NCI-H2107 (cell line): Measurements from ENCODE around the gene DUSP8.
"Not testable (repeated sequence)": the region's sequence is repeated elsewhere in the genome, so short reads cannot be mapped to it uniquely, and the experiment has no call there.

ENCODE experiments used
- DNase-seq: peaks from one replicate; lab custom pipeline; 2025; lab: John Stamatoyannopoulos, UW

The DUSP8 gene

GRCh38 chr11:1515082-1516060, 56.7 kb downstream of the DUSP8 start:
- peak; percentile 56 for DNase-seq

GRCh38 chr11:1514336-1515061, 57.6 kb downstream of the DUSP8 start:
- no peak for DNase-seq

DNA sequence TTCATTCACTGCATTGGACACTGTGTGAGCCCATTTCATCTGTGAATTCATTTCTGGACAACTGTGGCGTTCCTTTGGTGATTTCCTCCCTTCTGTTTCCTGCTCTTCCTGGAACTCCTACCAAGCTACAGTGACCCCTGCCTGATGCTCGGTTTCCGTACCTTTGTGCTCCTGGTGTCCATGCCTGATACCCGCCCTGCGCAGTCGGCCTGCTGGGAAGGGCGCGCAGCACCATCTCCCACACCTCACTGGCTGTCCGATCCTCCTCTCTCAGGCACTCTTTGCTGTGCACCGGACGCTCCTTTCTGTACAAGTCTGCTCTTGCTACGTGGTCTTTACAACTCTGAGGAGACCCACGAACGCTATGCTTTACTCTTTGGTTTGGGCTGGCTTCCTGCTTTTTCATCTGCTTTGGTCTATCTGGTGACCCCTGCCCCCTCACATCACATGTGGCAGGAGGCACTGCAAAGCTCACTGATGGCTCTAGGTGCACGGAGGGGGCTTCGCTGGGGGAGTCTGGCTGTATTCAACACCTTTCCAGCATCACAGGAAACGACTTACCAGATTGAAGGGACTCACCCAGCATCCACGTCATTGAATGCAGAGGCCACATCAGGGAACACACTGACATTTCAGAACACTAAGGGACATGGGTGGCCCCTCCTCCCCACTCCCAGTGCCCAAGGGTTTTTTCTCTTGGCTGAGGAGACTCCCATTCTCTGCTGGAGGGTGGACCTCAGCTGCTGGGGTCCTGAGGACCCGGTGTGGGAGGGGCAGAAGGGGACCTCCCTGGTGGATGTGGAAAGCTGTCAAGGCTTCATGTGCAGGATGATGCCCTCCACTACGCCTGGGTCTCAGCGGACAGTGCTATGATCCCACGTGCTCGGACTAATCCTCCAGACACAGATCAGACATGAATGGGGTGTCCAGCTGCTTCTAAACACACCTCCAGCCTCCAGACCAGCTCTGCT, 58.5 kb downstream of the DUSP8 start:
- no peak for DNase-seq

DNA sequence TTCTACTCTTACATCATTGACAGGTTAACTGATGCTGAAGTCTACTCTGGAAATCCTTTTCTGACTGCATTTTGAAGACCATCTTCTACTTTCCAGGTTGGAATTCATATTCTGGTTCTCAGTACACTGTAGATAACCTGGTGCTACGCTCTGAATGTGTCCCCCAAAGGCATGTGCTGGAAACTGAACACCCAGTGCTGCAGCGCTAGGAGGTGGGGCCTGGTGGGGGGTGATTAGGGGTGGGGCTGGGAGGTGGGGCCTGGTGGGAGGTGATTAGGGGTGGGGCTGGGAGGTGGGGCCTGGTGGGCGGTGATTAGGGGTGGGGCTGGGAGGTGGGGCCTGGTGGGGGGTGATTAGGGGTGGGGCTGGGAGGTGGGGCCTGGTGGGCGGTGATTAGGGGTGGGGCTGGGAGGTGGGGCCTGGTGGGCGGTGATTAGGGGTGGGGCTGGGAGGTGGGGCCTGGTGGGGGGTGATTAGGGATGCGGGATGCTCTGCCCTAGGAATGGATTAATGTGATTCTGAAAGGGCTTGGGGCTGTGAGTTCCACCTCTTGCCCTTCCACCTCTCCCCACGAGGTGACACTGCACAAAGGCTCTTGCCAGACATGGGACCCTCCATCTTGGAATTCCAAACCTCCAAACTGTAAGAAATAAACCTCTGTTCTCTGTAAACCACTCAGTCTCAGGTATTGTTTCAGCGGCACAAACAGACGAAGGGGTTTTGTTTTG, 59.4 kb downstream of the DUSP8 start:
- DNase-seq: not testable (repeated sequence)

DNA sequence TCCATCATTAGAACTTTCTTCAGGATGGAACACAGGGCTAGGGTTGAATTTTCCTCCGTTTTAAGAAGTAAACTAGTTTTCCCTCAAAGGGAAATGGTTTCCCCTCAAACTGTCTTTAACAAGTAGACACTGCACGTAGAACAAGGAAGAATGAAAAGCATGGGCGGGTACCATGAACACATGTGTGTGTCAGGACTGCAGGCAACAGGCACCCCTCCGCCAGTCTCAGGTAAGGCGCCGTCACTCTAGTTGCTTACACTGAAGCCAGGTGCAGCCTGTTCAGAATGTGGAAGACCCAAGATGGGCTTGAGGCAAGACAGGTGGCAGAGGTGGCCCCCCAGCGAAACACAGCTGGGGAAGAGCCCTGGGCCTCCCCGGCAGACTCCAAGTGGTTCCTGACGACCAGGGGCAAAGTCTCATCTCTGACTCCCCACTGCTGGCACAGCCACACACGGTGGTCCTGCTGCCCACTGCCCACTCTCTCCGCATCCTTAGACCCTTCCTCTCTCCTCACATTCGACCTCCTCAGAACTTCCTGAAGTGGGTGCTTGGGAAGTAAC, 60.1 kb downstream of the DUSP8 start:
- no peak for DNase-seq

GRCh38 chr11:1510928-1511327, 61.1 kb downstream of the DUSP8 start:
- no peak for DNase-seq

- DNase-seq: not testable (repeated sequence)
These were observed 61.7 kb downstream of the DUSP8 start for GRCh38 chr11:1510351-1510750.

DNA sequence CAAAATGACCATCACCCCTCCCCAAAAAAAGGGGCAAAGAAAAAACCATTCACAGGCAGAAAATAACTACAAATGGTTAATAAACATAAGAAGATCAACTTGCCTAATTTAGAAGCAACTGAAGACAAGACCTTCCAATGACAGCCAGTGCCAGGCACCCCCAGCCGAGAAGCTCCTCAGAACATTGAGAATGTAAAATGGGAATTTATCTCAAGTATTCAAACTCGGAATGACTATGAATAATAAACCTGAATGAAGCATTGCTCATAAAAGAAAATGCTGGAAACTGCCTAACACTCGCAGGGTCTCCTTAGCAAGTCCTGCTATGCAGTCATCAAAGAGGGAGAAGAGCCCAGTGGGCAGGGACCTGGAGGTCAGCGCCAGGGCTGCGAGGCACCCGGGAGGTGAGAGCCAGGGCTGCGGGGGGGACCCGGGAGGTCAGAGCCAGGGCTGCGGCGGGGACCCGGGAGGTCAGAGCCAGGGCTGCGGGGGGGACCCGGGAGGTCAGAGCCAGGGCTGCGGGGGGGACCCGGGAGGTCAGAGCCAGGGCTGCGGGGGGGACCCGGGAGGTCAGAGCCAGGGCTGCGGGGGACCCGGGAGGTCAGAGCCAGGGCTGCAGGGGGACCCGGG, 62.3 kb downstream of the DUSP8 start:
- no peak for DNase-seq

DNA sequence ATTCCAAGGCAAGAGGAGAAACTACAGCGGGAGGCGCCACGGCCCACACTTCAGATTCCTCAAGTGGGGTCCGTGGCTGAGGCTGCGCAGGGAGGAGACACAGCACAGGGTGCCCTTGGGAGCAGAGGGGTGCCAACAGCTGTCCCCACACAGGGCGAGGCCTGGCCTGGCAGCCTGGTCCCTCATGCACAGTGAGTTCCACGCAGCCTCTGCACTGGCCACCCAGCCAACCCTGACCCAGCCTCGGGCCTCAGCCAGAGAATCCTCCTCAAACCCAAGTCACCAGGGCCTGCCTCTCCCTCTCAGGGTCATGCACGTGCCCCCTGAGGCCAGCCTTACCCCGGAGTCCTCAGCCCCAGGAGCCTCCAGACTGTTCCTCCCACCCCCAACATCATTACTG, 63.1 kb downstream of the DUSP8 start:
- no peak for DNase-seq

DNA sequence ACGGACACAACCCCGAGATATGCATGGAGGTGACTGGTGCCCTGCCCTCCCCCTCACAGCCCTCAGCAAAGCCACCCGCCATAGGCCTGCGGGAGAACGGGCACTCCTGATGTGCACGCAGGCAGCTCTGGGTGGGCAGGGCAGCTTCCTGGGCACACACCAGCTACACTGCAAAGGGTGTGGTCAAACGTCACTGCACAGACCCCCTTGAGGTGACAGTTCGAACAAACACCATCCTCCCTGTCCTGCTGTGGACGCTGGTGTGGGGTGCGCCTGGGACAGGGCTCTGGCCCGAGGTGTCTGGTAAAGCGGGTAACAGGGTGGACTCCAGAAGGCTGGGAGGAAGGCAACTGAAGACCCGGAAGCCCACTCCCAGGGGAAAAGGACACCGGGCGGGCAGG, 63.6 kb downstream of the DUSP8 start:
- no peak for DNase-seq

DNA sequence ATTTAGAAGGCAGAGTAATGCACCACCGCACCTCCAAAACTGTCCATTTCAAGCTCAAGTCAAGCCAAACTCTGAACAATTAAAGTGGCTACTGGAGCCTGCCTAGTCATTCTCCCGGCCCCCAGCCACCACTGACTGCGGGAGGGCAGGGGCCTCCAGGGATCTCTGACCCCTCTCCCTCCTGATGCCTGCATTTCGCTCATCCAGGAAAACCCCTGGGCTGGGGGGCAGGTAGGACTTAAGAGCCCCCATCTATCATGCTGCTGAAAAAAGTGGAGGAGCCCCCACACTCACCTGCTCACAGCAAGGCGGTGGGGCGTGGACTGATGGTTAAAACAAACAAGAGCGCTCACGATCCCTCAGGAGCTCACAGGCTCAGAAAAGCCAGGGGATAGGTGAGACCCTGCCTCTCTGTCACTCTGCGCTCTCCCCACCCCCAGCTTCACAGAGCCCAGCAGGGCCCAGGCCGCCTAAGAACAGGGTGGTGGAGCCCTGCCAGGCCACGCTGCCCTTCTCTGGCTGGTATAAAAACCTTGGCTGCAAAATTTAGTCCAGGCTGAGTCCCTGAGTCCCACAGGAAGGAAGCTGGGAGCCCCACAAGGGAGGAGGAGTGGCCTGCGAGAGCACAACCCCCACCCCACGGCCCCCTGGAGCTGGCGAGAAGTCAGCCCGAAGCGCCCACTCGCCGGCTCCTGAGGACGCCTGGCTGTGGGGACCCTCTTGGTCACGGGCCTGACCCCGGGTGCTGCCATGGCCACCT, 64.5 kb downstream of the DUSP8 start:
- no peak for DNase-seq

GRCh38 chr11:1506981-1507380, 65.1 kb downstream of the DUSP8 start:
- DNase-seq: no peak

DNA sequence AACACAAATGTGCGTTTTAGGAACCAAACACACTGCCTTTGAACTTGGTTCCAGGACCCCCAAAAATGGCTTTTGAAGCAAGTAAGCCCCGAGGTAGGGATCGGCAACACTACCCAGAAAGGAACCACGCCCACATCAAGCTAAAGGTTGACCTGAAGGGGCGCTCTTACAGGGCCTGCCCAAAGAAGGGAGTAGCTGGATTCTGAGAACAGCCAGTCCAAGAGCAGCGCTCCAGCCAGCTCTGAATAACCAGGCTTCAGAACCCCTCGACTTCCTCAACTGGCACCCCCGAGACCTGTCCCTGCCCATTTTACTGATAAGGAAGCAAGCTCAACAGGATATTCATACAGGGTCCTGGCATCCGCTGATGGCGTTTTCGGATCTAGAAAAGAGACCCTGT, 66.6 kb downstream of the DUSP8 start:
- DNase-seq: no peak

DNA sequence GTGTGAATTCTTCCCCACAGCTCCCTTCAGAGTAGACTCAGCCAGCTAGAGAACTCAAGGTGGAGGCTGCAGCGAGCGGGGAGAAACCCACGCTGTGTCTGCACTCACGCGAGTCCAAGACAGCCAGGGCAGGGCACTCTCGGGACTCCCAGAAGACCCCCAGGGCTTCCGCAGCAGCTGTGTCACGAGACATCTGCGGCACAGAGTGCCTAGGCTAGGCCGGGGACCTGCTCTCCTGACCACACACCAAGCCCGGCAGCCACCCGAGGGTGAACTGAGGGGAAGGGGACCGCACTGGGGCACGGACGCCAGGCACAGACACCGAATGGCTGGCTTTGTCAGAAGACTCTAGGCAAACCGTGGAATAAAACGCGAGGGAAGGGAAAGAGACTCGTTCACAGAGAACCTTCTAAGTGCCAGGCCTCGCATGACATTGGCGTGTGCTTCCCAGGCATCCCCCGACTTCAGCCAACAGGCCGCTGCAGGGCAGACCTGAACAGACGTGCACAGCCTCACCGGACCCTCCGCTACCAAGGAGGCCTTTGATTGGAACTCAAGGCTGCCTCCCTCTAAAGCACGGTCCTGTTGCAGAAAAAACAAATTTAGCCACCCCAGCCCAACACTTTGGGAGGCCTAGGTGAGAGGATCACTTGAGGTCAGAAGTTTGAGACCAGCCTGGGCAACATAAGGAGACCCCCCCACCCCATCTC, 67.3 kb downstream of the DUSP8 start:
- no peak for DNase-seq

GRCh38 chr11:1504138-1504537, 67.9 kb downstream of the DUSP8 start:
- DNase-seq: no peak
